GM10248 (cell line): ENCODE measurements around the gene VAV1.

ENCODE experiments used
- CTCF ChIA-PET: fragments of 300-600 bp; sonication (Branson Sonifier 250); formaldehyde crosslinking; extraction: SDS; loops from one replicate; lab custom pipeline; 2021; ENCODE audit warnings: antibody characterized with exemption; lab: Yijun Ruan, JAX
- POLR2A ChIA-PET: fragments of 350-650 bp; sonication (Branson Sonifier 250); formaldehyde crosslinking; extraction: SDS; loops from one replicate; lab custom pipeline; 2020; ENCODE audit warnings: antibody characterized with exemption; lab: Yijun Ruan, JAX
- DNase-seq: peaks from one replicate; pipeline ENCODE4 v3.0.0; 2012; ENCODE audit errors: extremely low spot score
- TF ChIP-seq, protein P1 (sequence below): IDR thresholded peaks from 2 replicates; pipeline ENCODE4 v1.5.1; 2012; ENCODE audit warnings: mild to moderate bottlenecking, low read depth; ENCODE audit errors: extremely low read depth, missing control alignments, control extremely low read depth

VAV1 gene

DNA sequence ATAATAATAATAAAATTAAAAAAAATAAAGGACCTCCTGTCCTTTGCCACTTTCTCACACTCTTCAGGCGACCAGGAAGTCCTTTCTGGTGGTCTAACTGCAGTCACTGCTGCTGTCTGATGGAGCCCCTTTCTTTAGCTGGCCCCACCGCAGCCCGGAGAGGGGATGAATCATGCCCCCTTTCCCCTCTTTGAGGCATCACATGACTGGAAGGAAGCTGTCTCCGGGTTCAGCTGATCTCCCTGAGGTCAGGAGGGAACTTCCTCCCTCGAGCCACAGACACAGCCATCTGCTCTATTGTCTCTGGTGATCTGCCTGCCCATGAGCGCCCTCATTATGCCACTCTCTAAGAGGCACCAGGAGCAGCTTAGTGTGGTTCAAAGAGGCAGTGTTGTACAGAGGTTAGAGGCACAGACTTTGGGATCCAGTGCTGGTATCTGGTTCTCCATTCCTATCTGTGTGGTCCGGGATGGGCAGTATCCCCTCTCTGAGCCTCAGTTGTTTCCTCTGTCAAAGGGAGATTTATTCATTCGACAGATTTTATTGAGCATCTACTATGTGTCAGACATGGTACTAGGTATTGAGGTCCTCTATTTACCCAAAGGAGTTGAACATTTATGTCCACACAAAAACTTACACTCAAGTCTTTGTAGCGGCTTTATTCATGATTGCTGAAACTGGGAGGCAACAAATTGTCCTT is 30.0 kb downstream of the VAV1 start:
- DNase-seq, result peak; percentile 73
- CTCF ChIA-PET, result interaction anchor here (0.8 to 4.3 kb wide), 6 partner anchors 12 to 340 kb away, joined by 3 to 21 read pairs (median 10); partner anchors contain the start of gene VAV1
- POLR2A ChIA-PET, result interaction anchor here (0.6 kb wide), 1 partner anchor 264 kb away, joined by 3 read pairs; no protein-coding TSS in a partner anchor
- TF ChIP-seq, protein P1, sequence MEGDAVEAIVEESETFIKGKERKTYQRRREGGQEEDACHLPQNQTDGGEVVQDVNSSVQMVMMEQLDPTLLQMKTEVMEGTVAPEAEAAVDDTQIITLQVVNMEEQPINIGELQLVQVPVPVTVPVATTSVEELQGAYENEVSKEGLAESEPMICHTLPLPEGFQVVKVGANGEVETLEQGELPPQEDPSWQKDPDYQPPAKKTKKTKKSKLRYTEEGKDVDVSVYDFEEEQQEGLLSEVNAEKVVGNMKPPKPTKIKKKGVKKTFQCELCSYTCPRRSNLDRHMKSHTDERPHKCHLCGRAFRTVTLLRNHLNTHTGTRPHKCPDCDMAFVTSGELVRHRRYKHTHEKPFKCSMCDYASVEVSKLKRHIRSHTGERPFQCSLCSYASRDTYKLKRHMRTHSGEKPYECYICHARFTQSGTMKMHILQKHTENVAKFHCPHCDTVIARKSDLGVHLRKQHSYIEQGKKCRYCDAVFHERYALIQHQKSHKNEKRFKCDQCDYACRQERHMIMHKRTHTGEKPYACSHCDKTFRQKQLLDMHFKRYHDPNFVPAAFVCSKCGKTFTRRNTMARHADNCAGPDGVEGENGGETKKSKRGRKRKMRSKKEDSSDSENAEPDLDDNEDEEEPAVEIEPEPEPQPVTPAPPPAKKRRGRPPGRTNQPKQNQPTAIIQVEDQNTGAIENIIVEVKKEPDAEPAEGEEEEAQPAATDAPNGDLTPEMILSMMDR, result peak; percentile 22

DNA sequence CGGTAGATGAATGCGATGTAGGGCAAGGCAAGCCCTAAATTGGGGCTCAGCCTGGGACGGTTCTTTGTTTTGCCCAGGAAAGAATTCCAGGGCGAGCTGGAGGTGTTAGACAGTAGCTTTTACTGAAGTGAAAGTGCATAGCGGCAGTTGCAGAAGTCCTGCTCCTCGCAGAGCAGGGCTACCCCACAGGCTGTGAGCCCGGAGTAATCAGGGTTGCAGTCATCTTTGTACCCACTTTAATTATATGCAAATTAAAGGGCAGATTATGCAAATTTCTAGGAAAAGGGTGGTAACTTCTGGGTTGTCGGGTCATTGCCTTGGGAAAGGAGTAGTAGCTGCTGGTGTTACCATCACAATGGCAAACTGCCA is 30.5 kb downstream of the VAV1 start:
- TF ChIP-seq, protein P1, result no peak

DNA sequence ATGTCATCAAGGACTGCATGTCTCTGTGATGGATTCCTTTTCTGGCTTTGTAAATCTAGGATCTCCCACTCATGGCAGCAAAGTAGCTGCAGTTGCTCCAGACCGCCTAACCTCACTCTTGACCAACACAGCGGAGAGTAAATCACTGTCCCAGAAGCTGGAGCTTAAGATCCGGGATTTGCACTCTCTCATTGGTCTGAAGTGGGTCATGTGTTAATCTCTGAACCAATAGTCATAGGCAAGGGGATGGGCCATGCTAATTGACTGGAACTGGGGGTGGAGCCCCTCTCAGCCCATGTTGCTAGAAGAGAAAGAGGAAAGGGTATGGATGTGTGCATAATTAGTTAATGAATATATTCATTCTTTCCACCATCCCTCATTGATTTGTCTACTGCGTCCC is 34.0 kb downstream of the VAV1 start:
- ChIA-PET POLR2A (no interaction called here), CTCF (interaction anchor here (1.0 kb wide), 1 partner anchor 38 kb away, joined by 3 read pairs; no protein-coding TSS in a partner anchor)
- TF ChIP-seq, protein P1, result no peak
- DNase-seq, result no peak

More for the DNA sequence above, 30.5 kb downstream of the VAV1 start:
- DNase-seq, result no peak
- ChIA-PET CTCF (interaction anchor here (0.8 to 4.3 kb wide), 10 partner anchors 11 to 340 kb away, joined by 3 to 21 read pairs (median 4); partner anchors contain the start of gene VAV1), POLR2A (interaction anchor here (0.6 kb wide), 1 partner anchor 265 kb away, joined by 3 read pairs; no protein-coding TSS in a partner anchor)

DNA sequence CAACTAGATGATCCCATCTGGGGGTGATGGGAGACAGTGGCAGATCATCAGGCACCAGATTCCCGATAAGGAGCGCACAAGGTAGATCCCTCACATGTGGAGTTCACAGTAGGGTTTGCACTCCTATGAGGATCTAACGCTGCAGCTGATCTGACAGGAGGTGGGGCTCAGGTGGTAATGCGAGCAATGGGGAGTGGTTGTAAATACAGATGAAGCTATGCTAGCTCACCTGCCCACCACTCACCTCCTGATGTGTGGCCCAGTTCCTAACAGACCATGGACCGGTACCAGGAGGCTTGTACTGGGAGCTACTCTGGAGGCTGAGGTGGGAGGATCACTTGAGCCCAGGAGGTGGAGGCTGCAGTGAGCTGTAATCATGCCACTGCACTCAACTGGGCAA is 34.8 kb downstream of the VAV1 start:
- ChIA-PET POLR2A (interaction anchor here (0.5 kb wide), 1 partner anchor 8 kb away, joined by 5 read pairs; no protein-coding TSS in a partner anchor), CTCF (no interaction called here)
- TF ChIP-seq, protein P1, result no peak
- no peak for DNase-seq

DNA sequence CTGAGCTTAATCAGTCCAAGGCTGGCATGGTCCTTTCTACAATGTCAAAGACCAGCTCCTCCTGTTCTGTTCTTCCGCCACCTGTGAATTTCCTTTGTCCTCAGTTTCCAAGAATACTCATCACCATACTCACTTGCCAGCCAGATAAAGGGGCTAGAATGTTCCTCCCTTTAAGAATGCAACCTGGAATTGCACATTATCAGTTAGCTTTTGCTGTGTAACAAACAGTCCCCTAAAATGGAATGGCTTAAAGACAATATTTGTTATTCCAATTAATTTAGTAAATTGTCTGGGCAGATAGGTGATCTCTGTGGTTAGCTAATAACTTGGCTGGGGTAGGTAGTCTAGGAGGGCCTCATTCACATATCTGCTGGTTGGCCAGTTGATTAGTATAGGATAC is 36.0 kb downstream of the VAV1 start:
- ChIA-PET CTCF (interaction anchor here (0.9 kb wide), 1 partner anchor 15 kb away, joined by 3 read pairs; no protein-coding TSS in a partner anchor), POLR2A (no interaction called here)
- TF ChIP-seq, protein P1, result no peak
- no peak for DNase-seq

DNA sequence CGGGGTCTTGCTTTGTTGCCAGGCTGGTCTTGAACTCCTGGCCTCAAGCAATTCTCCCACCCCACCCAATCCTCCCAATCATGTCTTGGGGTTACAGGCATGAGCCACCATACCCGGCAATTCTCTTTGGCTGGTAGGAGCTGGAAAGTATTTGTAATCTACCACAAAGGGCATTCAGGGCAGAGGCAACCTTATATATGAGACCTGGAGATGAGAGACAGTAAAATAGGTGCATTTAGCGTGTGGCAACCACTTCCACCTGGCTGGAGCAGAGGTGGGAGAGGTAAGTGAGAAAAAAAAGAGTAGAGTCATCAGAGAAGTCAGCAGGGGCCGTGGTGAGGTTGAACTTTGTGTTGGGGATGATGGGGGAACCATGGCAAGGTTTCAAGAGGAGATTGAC is 36.8 kb downstream of the VAV1 start:
- ChIA-PET CTCF (no interaction called here), POLR2A (interaction anchor here (1.0 kb wide), 1 partner anchor 9 kb away, joined by 3 read pairs; no protein-coding TSS in a partner anchor)
- DNase-seq, result no peak
- TF ChIP-seq, protein P1, result no peak
